HepG2 (cell line): ENCODE data around the gene CCL27. TPM values are rescaled to one million over a fixed set of nuclear protein-coding genes. Genes with fewer than 3 reads are reported as not detected.
A peak's percentile ranks its signal among the peaks of the same experiment; 100 is the strongest.

ENCODE experiments used
- ATAD3A ChIP-seq: sonication (generic); formaldehyde crosslinking; IDR thresholded peaks from 2 replicates; pipeline ENCODE4 v1.4.0; 2020; ENCODE audit warnings: missing genetic modification reagents
- CREM ChIP-seq, 2 experiments: sonication (generic) in 1 of 2; formaldehyde crosslinking in 1 of 2; IDR thresholded peaks; 2 replicates each; pipeline versions ENCODE4 v1.4.0 to v1.6.1; 2016 to 2020; ENCODE audit warnings: antibody characterized with exemption in 1 of 2, mild to moderate bottlenecking in 1 of 2, missing genetic modification reagents in 1 of 2
- DNMT3B ChIP-seq: conservative IDR thresholded peaks from 2 replicates; pipeline ENCODE4 v1.6.1; 2016; ENCODE audit warnings: missing biosample characterization, control low read depth
- GTF2F1 ChIP-seq: fragments of 150-350 bp; IDR thresholded peaks from 2 replicates; pipeline ENCODE4 v1.6.1; 2014; ENCODE audit warnings: low read length
- JUNB ChIP-seq: sonication (generic); formaldehyde crosslinking; IDR thresholded peaks from 2 replicates; pipeline ENCODE4 v1.8.0; 2022; ENCODE audit warnings: missing genetic modification reagents, mild to moderate bottlenecking, borderline replicate concordance
- PAX8 ChIP-seq: sonication (generic); formaldehyde crosslinking; IDR thresholded peaks from 2 replicates; pipeline ENCODE4 v1.8.0; 2022; ENCODE audit warnings: mild to moderate bottlenecking, missing genetic modification reagents, borderline replicate concordance
- PHB2 ChIP-seq: fragments of 450-650 bp; IDR thresholded peaks from 2 replicates; pipeline ENCODE4 v1.6.1; 2018; ENCODE audit not compliant: partially characterized antibody
- SALL2 ChIP-seq: sonication (generic); formaldehyde crosslinking; IDR thresholded peaks from 2 replicates; pipeline ENCODE4 v1.8.1; 2023; ENCODE audit warnings: mild to moderate bottlenecking, missing genetic modification reagents, inconsistent platforms
- SMARCC2 ChIP-seq: fragments of 450-650 bp; IDR thresholded peaks from 2 replicates; pipeline ENCODE4 v1.6.1; 2017; ENCODE audit warnings: antibody characterized with exemption, mild to moderate bottlenecking
- STAG1 ChIP-seq: sonication (generic); formaldehyde crosslinking; IDR thresholded peaks from 2 replicates; pipeline ENCODE4 v1.4.0; 2020; ENCODE audit warnings: missing genetic modification reagents
- ZNF12 ChIP-seq: sonication (generic); formaldehyde crosslinking; IDR thresholded peaks from 2 replicates; pipeline ENCODE4 v1.5.0; 2020; ENCODE audit warnings: missing genetic modification reagents
- ZNF329 ChIP-seq: sonication (generic); formaldehyde crosslinking; IDR thresholded peaks from 2 replicates; pipeline ENCODE4 v1.9.0; 2021; ENCODE audit warnings: low read depth, mild to moderate bottlenecking, missing genetic modification reagents
- ZNF383 ChIP-seq: sonication (generic); formaldehyde crosslinking; IDR thresholded peaks from 2 replicates; pipeline ENCODE4 v1.4.0; 2020; ENCODE audit warnings: missing genetic modification reagents, mild to moderate bottlenecking, borderline replicate concordance
- ZNF776 ChIP-seq: sonication (generic); formaldehyde crosslinking; IDR thresholded peaks from 2 replicates; pipeline ENCODE4 v1.4.0; 2020; ENCODE audit warnings: mild to moderate bottlenecking, missing genetic modification reagents
- ZSCAN21 ChIP-seq: sonication (generic); formaldehyde crosslinking; IDR thresholded peaks from 2 replicates; pipeline ENCODE4 v1.8.0; 2022; ENCODE audit warnings: mild to moderate bottlenecking, missing genetic modification reagents, moderate library complexity, borderline replicate concordance
- polyA plus RNA-seq, 8 experiments: library from polyadenylated mRNA; depleted of rRNA in 3 of 8; stranded (reverse) in 7 of 8; unstranded in 1 of 8; fragments of >200 nt; fragmentation: Illumina TruSeq in 4 of 8; extraction: Trizol in 4 of 8; gene quantifications; 2 replicates each; pipeline versions ENCODE4 v1.2.1 to v1.2.3, GENCODE V29; 2011 to 2016; ENCODE audit warnings: low read depth in 4 of 8, missing spikeins in 1 of 8, mixed read lengths in 1 of 8; ENCODE audit not compliant: insufficient read depth in 1 of 8
- total RNA-seq, 5 experiments: library from RNA; depleted of rRNA; stranded (reverse); fragments of >200 nt; fragmentation: Illumina TruSeq; extraction: Trizol; gene quantifications; 2 replicates each; pipeline ENCODE4 v1.2.3, GENCODE V29; 2016; ENCODE audit warnings: low read depth in 1 of 5
- TF ChIP-seq, protein P1 (sequence below): sonication (generic); IDR thresholded peaks from 2 replicates; pipeline ENCODE4 v1.6.1; 2016; ENCODE audit warnings: low read depth, borderline replicate concordance
- TF ChIP-seq, protein P2 (sequence below): sonication (generic); formaldehyde crosslinking; IDR thresholded peaks from 2 replicates; pipeline ENCODE4 v1.8.1; 2023; ENCODE audit warnings: mild to moderate bottlenecking, missing genetic modification reagents
- TF ChIP-seq, protein P3 (sequence below): sonication (generic); formaldehyde crosslinking; IDR thresholded peaks from 2 replicates; pipeline ENCODE4 v1.4.0; 2020; ENCODE audit warnings: low read depth, mild to moderate bottlenecking, missing genetic modification reagents
- TF ChIP-seq, protein P4 (sequence below): sonication (generic); formaldehyde crosslinking; conservative IDR thresholded peaks from 2 replicates; pipeline ENCODE4 v1.4.0; 2020; ENCODE audit warnings: missing genetic modification reagents
- TF ChIP-seq, protein P5 (sequence below): sonication (generic); formaldehyde crosslinking; IDR thresholded peaks from 2 replicates; pipeline ENCODE4 v1.4.0; 2020; ENCODE audit warnings: missing genetic modification reagents
- TF ChIP-seq, protein P6 (sequence below): fragments of 450-650 bp; IDR thresholded peaks from 2 replicates; pipeline ENCODE4 v1.6.1; 2017

The CCL27 gene
- total and polyA plus RNA-seq, 2 of the 13 experiments (the other 11 are each of a cell fraction or from before 2014, with no cell fraction given), result not detected

DNA sequence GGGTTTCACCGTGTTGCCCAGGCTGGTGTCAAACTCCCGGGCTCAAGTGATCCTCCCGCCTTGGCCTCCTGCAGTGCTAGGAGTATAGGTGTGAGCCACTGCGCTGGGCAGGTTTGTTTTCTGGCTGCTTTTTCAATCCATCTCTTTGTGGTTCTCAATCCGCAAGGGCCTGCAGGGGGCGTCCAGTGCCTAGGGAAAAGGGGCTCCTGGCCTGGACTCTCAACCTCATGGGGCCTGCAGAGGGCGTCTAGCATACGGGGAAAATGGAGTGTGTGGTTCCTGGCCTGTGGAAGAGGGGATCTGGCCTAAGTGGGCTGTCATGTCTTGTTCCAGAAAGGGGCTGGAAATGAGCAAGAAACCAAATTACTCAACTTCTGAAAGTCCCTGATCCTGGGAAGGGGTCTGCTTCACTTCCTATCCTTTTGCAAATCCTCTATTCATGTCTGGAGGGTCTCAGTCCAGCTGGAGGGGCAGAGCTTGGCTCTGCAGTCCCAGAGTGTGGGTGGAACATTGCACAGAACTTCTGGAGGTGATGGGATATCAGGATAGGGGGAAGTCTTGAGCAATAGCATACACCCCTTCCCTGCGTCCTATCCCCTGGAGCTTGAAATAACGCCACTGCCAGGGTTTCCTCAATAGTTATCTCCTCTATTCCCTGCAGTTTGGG lies 12.7 kb upstream of the CCL27 start (continued):
- TF ChIP-seq, protein P1, sequence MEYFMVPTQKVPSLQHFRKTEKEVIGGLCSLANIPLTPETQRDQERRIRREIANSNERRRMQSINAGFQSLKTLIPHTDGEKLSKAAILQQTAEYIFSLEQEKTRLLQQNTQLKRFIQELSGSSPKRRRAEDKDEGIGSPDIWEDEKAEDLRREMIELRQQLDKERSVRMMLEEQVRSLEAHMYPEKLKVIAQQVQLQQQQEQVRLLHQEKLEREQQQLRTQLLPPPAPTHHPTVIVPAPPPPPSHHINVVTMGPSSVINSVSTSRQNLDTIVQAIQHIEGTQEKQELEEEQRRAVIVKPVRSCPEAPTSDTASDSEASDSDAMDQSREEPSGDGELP, result no peak
- TF ChIP-seq, protein P2, sequence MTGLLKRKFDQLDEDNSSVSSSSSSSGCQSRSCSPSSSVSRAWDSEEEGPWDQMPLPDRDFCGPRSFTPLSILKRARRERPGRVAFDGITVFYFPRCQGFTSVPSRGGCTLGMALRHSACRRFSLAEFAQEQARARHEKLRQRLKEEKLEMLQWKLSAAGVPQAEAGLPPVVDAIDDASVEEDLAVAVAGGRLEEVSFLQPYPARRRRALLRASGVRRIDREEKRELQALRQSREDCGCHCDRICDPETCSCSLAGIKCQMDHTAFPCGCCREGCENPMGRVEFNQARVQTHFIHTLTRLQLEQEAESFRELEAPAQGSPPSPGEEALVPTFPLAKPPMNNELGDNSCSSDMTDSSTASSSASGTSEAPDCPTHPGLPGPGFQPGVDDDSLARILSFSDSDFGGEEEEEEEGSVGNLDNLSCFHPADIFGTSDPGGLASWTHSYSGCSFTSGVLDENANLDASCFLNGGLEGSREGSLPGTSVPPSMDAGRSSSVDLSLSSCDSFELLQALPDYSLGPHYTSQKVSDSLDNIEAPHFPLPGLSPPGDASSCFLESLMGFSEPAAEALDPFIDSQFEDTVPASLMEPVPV (CRISPR knock-in tag), result no peak
- TF ChIP-seq SALL2 (CRISPR knock-in tag) (0 out of 2 replicates have a peak, but pooled peaks have one; percentile 57), ZNF776 (CRISPR knock-in tag) (no peak; the same call in 1 of the 2 replicates), SMARCC2 (no peak), DNMT3B (no peak), ZNF383 (CRISPR knock-in tag) (no peak), STAG1 (CRISPR knock-in tag) (peak; percentile 95), ZNF329 (no peak), ATAD3A (CRISPR knock-in tag) (no peak), PHB2 (no peak), ZSCAN21 (CRISPR knock-in tag) (no peak), ZNF12 (CRISPR knock-in tag) (no peak), GTF2F1 (no peak), CREM (IDR thresholded peaks at IDR 0.05) (no peak), CREM (CRISPR knock-in tag; IDR thresholded peaks at IDR 0.05) (no peak), JUNB (CRISPR knock-in tag) (no peak), PAX8 (no peak)
- TF ChIP-seq, protein P3, sequence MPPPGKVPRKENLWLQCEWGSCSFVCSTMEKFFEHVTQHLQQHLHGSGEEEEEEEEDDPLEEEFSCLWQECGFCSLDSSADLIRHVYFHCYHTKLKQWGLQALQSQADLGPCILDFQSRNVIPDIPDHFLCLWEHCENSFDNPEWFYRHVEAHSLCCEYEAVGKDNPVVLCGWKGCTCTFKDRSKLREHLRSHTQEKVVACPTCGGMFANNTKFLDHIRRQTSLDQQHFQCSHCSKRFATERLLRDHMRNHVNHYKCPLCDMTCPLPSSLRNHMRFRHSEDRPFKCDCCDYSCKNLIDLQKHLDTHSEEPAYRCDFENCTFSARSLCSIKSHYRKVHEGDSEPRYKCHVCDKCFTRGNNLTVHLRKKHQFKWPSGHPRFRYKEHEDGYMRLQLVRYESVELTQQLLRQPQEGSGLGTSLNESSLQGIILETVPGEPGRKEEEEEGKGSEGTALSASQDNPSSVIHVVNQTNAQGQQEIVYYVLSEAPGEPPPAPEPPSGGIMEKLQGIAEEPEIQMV, result no peak
- TF ChIP-seq, protein P4, sequence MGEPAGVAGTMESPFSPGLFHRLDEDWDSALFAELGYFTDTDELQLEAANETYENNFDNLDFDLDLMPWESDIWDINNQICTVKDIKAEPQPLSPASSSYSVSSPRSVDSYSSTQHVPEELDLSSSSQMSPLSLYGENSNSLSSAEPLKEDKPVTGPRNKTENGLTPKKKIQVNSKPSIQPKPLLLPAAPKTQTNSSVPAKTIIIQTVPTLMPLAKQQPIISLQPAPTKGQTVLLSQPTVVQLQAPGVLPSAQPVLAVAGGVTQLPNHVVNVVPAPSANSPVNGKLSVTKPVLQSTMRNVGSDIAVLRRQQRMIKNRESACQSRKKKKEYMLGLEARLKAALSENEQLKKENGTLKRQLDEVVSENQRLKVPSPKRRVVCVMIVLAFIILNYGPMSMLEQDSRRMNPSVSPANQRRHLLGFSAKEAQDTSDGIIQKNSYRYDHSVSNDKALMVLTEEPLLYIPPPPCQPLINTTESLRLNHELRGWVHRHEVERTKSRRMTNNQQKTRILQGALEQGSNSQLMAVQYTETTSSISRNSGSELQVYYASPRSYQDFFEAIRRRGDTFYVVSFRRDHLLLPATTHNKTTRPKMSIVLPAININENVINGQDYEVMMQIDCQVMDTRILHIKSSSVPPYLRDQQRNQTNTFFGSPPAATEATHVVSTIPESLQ, result no peak
- TF ChIP-seq, protein P5, sequence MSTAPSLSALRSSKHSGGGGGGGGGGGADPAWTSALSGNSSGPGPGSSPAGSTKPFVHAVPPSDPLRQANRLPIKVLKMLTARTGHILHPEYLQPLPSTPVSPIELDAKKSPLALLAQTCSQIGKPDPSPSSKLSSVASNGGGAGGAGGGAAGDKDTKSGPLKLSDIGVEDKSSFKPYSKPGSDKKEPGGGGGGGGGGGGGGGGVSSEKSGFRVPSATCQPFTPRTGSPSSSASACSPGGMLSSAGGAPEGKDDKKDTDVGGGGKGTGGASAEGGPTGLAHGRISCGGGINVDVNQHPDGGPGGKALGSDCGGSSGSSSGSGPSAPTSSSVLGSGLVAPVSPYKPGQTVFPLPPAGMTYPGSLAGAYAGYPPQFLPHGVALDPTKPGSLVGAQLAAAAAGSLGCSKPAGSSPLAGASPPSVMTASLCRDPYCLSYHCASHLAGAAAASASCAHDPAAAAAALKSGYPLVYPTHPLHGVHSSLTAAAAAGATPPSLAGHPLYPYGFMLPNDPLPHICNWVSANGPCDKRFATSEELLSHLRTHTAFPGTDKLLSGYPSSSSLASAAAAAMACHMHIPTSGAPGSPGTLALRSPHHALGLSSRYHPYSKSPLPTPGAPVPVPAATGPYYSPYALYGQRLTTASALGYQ, result no peak
- TF ChIP-seq, protein P6, sequence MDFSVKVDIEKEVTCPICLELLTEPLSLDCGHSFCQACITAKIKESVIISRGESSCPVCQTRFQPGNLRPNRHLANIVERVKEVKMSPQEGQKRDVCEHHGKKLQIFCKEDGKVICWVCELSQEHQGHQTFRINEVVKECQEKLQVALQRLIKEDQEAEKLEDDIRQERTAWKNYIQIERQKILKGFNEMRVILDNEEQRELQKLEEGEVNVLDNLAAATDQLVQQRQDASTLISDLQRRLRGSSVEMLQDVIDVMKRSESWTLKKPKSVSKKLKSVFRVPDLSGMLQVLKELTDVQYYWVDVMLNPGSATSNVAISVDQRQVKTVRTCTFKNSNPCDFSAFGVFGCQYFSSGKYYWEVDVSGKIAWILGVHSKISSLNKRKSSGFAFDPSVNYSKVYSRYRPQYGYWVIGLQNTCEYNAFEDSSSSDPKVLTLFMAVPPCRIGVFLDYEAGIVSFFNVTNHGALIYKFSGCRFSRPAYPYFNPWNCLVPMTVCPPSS, result no peak
